GM06990 (cell line): ENCODE data around the gene VTI1A.

ENCODE experiments used
- DNase-seq: peaks from one replicate; pipeline ENCODE4 v3.0.0-alpha.2; 2011; ENCODE audit not compliant: insufficient read length; ENCODE audit errors: extremely low read depth
- H3K27me3 ChIP-seq: replicated peaks from 2 replicates; pipeline ENCODE4 v1.6.0; 2011; ENCODE audit warnings: low read length; ENCODE audit not compliant: control insufficient read depth, insufficient read depth
- H3K36me3 ChIP-seq: 2 replicates; pipeline ENCODE4 v1.5.1; 2011; ENCODE audit warnings: low read length; ENCODE audit not compliant: control insufficient read depth, insufficient read depth
- H3K4me3 ChIP-seq: replicated peaks from 2 replicates; pipeline ENCODE4 v1.5.1; 2011; ENCODE audit warnings: low read depth, mild to moderate bottlenecking, control low read depth, low read length
- CTCF ChIP-seq: IDR thresholded peaks from 2 replicates; pipeline ENCODE4 v1.5.1; 2011; ENCODE audit warnings: low read length, control low read depth, mild to moderate bottlenecking, inconsistent platforms; ENCODE audit not compliant: insufficient read depth, poor library complexity, severe bottlenecking

VTI1A gene

GRCh38 chr10:112532189-112532588 lies 85.2 kb downstream of the VTI1A start:
- no peak for TF ChIP-seq CTCF
- no peak overlapping the region for H3K4me3 ChIP-seq

GRCh38 chr10:112532956-112533355 lies 85.9 kb downstream of the VTI1A start:
- no peak for DNase-seq
- H3K36me3 ChIP-seq: no peaks in the 10 kb centered on the region
- no peaks in the 10 kb centered on the region for H3K27me3 ChIP-seq
- no peak overlapping the region for H3K4me3 ChIP-seq
- TF ChIP-seq CTCF: no peak

More at GRCh38 chr10:112532189-112532588, 85.2 kb downstream of the VTI1A start:
- Histone ChIP-seq H3K27me3 (no peaks in the 10 kb centered on the region), H3K36me3 (no peaks in the 10 kb centered on the region)
- peak; percentile 33 for DNase-seq

- Histone ChIP-seq H3K36me3 (peaks cover 3% of the 10 kb centered on the region; the same call in 1 of the 2 replicates), H3K4me3 (no peak overlapping the region), H3K27me3 (no peaks in the 10 kb centered on the region)
- DNase-seq: no peak
- no peak for TF ChIP-seq CTCF
Measured at GRCh38 chr10:112533916-112534315, 86.9 kb downstream of the VTI1A start.

- H3K36me3 ChIP-seq: peaks cover 3% of the 10 kb centered on the region; the same call in 1 of the 2 replicates
- no peak overlapping the region for H3K4me3 ChIP-seq
- DNase-seq: peak; percentile 15
- H3K27me3 ChIP-seq: no peaks in the 10 kb centered on the region
- TF ChIP-seq CTCF: no peak
Measured at GRCh38 chr10:112535531-112535951, 88.5 kb downstream of the VTI1A start.

GRCh38 chr10:112536663-112537062 lies 89.6 kb downstream of the VTI1A start:
- TF ChIP-seq CTCF: no peak
- Histone ChIP-seq H3K4me3 (no peak overlapping the region), H3K27me3 (no peaks in the 10 kb centered on the region), H3K36me3 (peaks cover 3% of the 10 kb centered on the region; the same call in 1 of the 2 replicates)
- no peak for DNase-seq

- Histone ChIP-seq H3K4me3 (no peak overlapping the region), H3K36me3 (peaks cover 3% of the 10 kb centered on the region; the same call in 1 of the 2 replicates), H3K27me3 (no peaks in the 10 kb centered on the region)
- DNase-seq: no peak
- no peak for TF ChIP-seq CTCF
Measured at GRCh38 chr10:112538168-112538567, 91.2 kb downstream of the VTI1A start.
